Endothelial cell of umbilical vein (primary cell): ENCODE results near the gene KCNH6. TPM values are rescaled to one million over a fixed set of nuclear protein-coding genes. Genes with fewer than 3 reads are reported as not detected.

ENCODE experiments used
- BruUV-seq: library from RNA; stranded (reverse); fragments of 400-500 nt; replicated peaks from 2 replicates; lab custom pipeline; 2021; lab: Mats Ljungman, UMichigan
- CTCF ChIA-PET: fragments of 300-600, 350-600 bp; sonication (Branson Sonifier 250); formaldehyde crosslinking; loops from one replicate; lab custom pipeline; 2021; ENCODE audit warnings: antibody characterized with exemption, inconsistent platforms; lab: Charles Lee
- POLR2A ChIA-PET: fragments of 300-600, 350-600 bp; sonication (Branson Sonifier 250); formaldehyde crosslinking; loops from one replicate; lab custom pipeline; 2021; ENCODE audit warnings: antibody characterized with exemption, inconsistent platforms; lab: Charles Lee
- DNase-seq: peaks from one replicate; pipeline ENCODE4 v3.0.0-alpha.2; 2011; ENCODE audit warnings: low read depth, low spot score
- FAIRE-seq: peaks from 2 replicates; lab custom pipeline; 2011; peaks lifted over from hg19 to GRCh38; lab: Jason Lieb, UNC
- H2AFZ ChIP-seq: 2 replicates; pipeline ENCODE4 v1.6.0; 2012; ENCODE audit warnings: low read depth, low read length, control low read depth, inconsistent platforms
- H3K27ac ChIP-seq: 2 replicates; pipeline ENCODE4 v1.5.1; 2011; ENCODE audit warnings: low read depth, mild to moderate bottlenecking, control low read depth, low read length, moderate library complexity; ENCODE audit not compliant: insufficient read depth
- H3K27me3 ChIP-seq, 2 experiments: 2 replicates each; pipeline versions ENCODE4 v1.6.0 to v1.6.1; 2011; ENCODE audit warnings: low read length in 2 of 2, mixed read lengths in 1 of 2; ENCODE audit not compliant: control insufficient read depth in 2 of 2, insufficient read depth in 2 of 2
- H3K36me3 ChIP-seq, 2 experiments: 2 replicates in 1 of 2; 3 replicates in 1 of 2; pipeline ENCODE4 v1.5.1; 2011; ENCODE audit warnings: low read length in 2 of 2, mild to moderate bottlenecking in 1 of 2, moderate library complexity in 1 of 2; ENCODE audit not compliant: control insufficient read depth in 2 of 2, insufficient read depth in 2 of 2; ENCODE audit errors: extremely low read depth in 1 of 2
- H3K4me1 ChIP-seq: 3 replicates; pipeline ENCODE4 v1.5.1; 2011; ENCODE audit warnings: mild to moderate bottlenecking, low read length; ENCODE audit not compliant: control insufficient read depth, insufficient read depth; ENCODE audit errors: extremely low read depth
- H3K4me2 ChIP-seq: 2 replicates; pipeline ENCODE4 v1.6.1; 2011; ENCODE audit warnings: low read length, control low read depth, mixed read lengths; ENCODE audit not compliant: insufficient read depth
- H3K4me3 ChIP-seq, 3 experiments: fragments of 200-600 bp in 1 of 3; sonication (generic), shearing (Covaris generic) in 1 of 3; replicated peaks in 1 of 3; 2 replicates each; pipeline ENCODE4 v1.5.1; 2011 to 2016; ENCODE audit warnings: control low read depth in 3 of 3, low read length in 3 of 3, mild to moderate bottlenecking in 2 of 3, inconsistent platforms in 1 of 3, low read depth in 1 of 3, moderate library complexity in 1 of 3; ENCODE audit not compliant: insufficient read depth in 1 of 3
- H3K79me2 ChIP-seq: 2 replicates; pipeline ENCODE4 v1.6.0; 2012; ENCODE audit warnings: low read length, inconsistent platforms; ENCODE audit not compliant: control insufficient read depth, insufficient read depth
- H3K9ac ChIP-seq: replicated peaks from 2 replicates; pipeline ENCODE3; 2011; ENCODE audit warnings: low read length, control low read depth; ENCODE audit not compliant: insufficient read depth; ENCODE audit errors: extremely low read depth
- H3K9me1 ChIP-seq: replicated peaks from 3 replicates; pipeline ENCODE4 v1.6.0; 2011; ENCODE audit warnings: mild to moderate bottlenecking, low read length; ENCODE audit not compliant: control insufficient read depth, insufficient read depth; ENCODE audit errors: extremely low read depth
- H3K9me3 ChIP-seq: replicated peaks from 2 replicates; pipeline ENCODE4 v1.5.1; 2012; ENCODE audit warnings: low read length, inconsistent platforms; ENCODE audit not compliant: control insufficient read depth, insufficient read depth
- H4K20me1 ChIP-seq: replicated peaks from 2 replicates; pipeline ENCODE3; 2011; ENCODE audit warnings: mild to moderate bottlenecking, low read length; ENCODE audit not compliant: control insufficient read depth, insufficient read depth; ENCODE audit errors: extremely low read depth
- EZH2 ChIP-seq: IDR thresholded peaks from 2 replicates; pipeline ENCODE4 v1.6.1; 2012; ENCODE audit warnings: borderline replicate concordance, low read depth, mild to moderate bottlenecking, moderate library complexity, low read length, inconsistent platforms; ENCODE audit not compliant: severe bottlenecking
- FOS ChIP-seq: IDR thresholded peaks from 2 replicates; pipeline ENCODE4 v1.6.1; 2011; ENCODE audit warnings: mild to moderate bottlenecking, low read length, moderate library complexity, borderline replicate concordance; ENCODE audit not compliant: insufficient read depth
- GATA2 ChIP-seq: IDR thresholded peaks from 2 replicates; pipeline ENCODE4 v1.7.0; 2011; ENCODE audit warnings: low read depth, mild to moderate bottlenecking, moderate library complexity, mixed read lengths, low read length; ENCODE audit not compliant: insufficient read length, insufficient read depth
- JUN ChIP-seq: IDR thresholded peaks from 2 replicates; pipeline ENCODE4 v1.6.1; 2011; ENCODE audit warnings: borderline replicate concordance, low read depth; ENCODE audit not compliant: insufficient read length, insufficient read depth
- MYC ChIP-seq: IDR thresholded peaks from one replicate; pipeline ENCODE4 v1.6.1; 2011; ENCODE audit warnings: mild to moderate bottlenecking, low read depth, low read length
- POLR2A ChIP-seq: IDR thresholded peaks from 2 replicates; pipeline ENCODE4 v1.6.1; 2012; ENCODE audit warnings: low read depth, mild to moderate bottlenecking, control low read depth, low read length
- POLR2AphosphoS5 ChIP-seq: IDR thresholded peaks from 2 replicates; pipeline ENCODE4 v1.6.1; 2012; ENCODE audit warnings: low read depth, mild to moderate bottlenecking, control low read depth, low read length, moderate library complexity; ENCODE audit not compliant: insufficient read depth
- dilution Hi-C: fragments of 300-500 bp; cut with MboI; formaldehyde crosslinking; loops from one replicate; pipeline ENCODE4 v1.15.0; 2019; ENCODE audit warnings: low sequenced_read_pairs; ENCODE audit not compliant: extremely low pct_ligation_motif_present
- intact Hi-C: fragments of 100-400 bp; cut with micrococcal nuclease; formaldehyde crosslinking; loops from one replicate; pipeline ENCODE4 v1.10.0; 2022
- polyA plus RNA-seq, 4 experiments: library from polyadenylated mRNA; depleted of rRNA in 3 of 4; stranded (reverse) in 3 of 4; unstranded in 1 of 4; fragments of >200 nt; gene quantifications; 2 replicates each; pipeline versions ENCODE4 v1.2.1 to v1.2.3, GENCODE V29; 2011 to 2012; ENCODE audit warnings: missing spikeins in 1 of 4
- total RNA-seq: library from RNA; stranded (reverse); gene quantifications from 2 replicates; pipeline ENCODE4 v1.2.3, GENCODE V29; 2021
- TF ChIP-seq, protein P1 (sequence below): IDR thresholded peaks from 2 replicates; pipeline ENCODE4 v1.6.1; 2011; ENCODE audit not compliant: insufficient read depth, insufficient read length
- TF ChIP-seq, protein P2 (sequence below), 2 donors: IDR thresholded peaks; 1 replicate in 1 of 2; 2 replicates in 1 of 2; pipeline ENCODE4 v1.5.1; 2011; ENCODE audit warnings: low read length in 2 of 2, mild to moderate bottlenecking in 2 of 2, moderate library complexity in 2 of 2, control low read depth in 1 of 2, inconsistent platforms in 1 of 2, low read depth in 1 of 2; ENCODE audit not compliant: insufficient read depth in 1 of 2; ENCODE audit errors: extremely low read depth in 1 of 2

Gene KCNH6
- total and polyA plus RNA-seq, 2 donors (not counting 3 experiments of a cell fraction or from before 2014, with no cell fraction given), result 0.07 TPM; not detected in 1

DNA sequence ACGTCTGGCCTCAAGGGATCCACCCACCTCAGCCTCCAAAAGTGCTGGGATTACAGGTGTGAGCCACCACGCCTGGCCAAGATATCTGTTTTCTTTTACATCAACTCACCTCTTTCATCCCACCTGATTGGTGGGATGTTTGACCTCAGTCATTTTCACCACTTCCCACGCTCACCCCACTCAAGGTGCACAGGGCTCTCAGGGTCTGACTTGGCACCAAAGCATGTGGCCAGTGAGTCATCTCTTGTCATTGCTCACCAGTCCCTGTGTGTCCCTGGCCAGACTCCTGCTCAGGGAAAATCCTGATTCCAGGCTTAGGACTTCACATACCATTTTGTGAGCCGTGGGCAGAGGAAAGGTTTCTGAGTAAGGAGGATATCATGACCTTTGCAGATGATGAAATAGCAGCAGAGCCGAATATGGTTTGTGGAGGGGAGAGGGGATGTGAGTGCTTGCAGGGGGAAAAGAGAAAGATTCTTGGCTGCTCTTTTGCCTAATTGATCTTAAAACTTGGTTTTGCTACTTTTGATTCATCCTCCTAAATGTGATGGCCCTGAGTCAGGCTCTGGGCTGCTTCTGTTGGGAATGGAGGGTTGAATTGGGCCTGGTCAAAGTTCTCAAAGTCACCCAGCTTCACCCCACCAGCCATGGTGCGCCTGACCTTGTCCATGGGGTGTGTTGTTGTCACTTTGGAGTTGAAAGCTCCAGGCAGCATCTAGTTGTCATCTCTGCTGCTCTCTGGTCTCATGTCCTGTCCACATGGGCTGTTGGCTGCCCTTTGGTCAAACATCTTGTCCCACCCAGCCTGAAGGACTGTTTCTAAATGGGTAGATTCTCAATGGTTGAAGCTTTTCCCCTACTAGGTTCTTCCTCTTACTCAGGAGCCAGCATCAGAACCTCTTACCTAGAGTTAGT, 6.0 kb upstream of the KCNH6 start:
- H3K27me3 ChIP-seq, result peaks cover 7 to 8% of the 10 kb centered on the region in 2 experiments
- no peak overlapping the region for H3K4me3 ChIP-seq
- dilution Hi-C loops, result no loop called here
- DNase-seq, result no peak
- no TSS peak for BruUV-seq
- no peak overlapping the region for H3K4me2 ChIP-seq
- intact Hi-C loops, result no loop called here
- ChIA-PET CTCF (no interaction called here), POLR2A (no interaction called here)
- no peak for FAIRE-seq
- TF ChIP-seq POLR2AphosphoS5 (no peak), FOS (no peak), POLR2A (no peak), JUN (no peak), EZH2 (no peak), MYC (no peak), GATA2 (no peak)
- TF ChIP-seq, protein P1, sequence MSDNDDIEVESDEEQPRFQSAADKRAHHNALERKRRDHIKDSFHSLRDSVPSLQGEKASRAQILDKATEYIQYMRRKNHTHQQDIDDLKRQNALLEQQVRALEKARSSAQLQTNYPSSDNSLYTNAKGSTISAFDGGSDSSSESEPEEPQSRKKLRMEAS, result no peak
- TF ChIP-seq, protein P2, sequence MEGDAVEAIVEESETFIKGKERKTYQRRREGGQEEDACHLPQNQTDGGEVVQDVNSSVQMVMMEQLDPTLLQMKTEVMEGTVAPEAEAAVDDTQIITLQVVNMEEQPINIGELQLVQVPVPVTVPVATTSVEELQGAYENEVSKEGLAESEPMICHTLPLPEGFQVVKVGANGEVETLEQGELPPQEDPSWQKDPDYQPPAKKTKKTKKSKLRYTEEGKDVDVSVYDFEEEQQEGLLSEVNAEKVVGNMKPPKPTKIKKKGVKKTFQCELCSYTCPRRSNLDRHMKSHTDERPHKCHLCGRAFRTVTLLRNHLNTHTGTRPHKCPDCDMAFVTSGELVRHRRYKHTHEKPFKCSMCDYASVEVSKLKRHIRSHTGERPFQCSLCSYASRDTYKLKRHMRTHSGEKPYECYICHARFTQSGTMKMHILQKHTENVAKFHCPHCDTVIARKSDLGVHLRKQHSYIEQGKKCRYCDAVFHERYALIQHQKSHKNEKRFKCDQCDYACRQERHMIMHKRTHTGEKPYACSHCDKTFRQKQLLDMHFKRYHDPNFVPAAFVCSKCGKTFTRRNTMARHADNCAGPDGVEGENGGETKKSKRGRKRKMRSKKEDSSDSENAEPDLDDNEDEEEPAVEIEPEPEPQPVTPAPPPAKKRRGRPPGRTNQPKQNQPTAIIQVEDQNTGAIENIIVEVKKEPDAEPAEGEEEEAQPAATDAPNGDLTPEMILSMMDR (IDR thresholded peaks at IDR 0.05; ENCODE audit: extremely low read depth in 1 of 2, insufficient read depth in 1 of 2, low read depth in 1 of 2, low read length in 2 of 2), result no peak
- H3K36me3 ChIP-seq, result no peaks in the 10 kb centered on the region
- no peak overlapping the region for H3K9ac ChIP-seq
- H3K4me1 ChIP-seq, result no peaks in the 10 kb centered on the region
- no peak overlapping the region for H2AFZ ChIP-seq
- H3K9me1 ChIP-seq, result no peaks in the 10 kb centered on the region
- no peaks in the 10 kb centered on the region for H4K20me1 ChIP-seq
- H3K9me3 ChIP-seq, result no peaks in the 10 kb centered on the region
- H3K79me2 ChIP-seq, result no peaks in the 10 kb centered on the region
- no peak overlapping the region for H3K27ac ChIP-seq
